Embryonic facial prominence (tissue), 1 donor: ENCODE results near the gene DNAJC11.
"Not testable (repeated sequence)": the region's sequence is repeated elsewhere in the genome, so short reads cannot be mapped to it uniquely, and the experiment has no call there.

Experiments
- DNase-seq: peaks from one replicate; pipeline ENCODE4 v3.0.0-alpha.2; 2016; ENCODE audit errors: extremely low spot score

Gene DNAJC11

GRCh38 chr1:6652986-6653385, 48.6 kb downstream of the DNAJC11 start:
- DNase-seq, result no peak

GRCh38 chr1:6651909-6652308, 49.7 kb downstream of the DNAJC11 start:
- DNase-seq, result no peak

- no peak for DNase-seq
Measured at GRCh38 chr1:6648556-6648955, 53.1 kb downstream of the DNAJC11 start.

- DNase-seq, result peak; percentile 42
Measured at GRCh38 chr1:6646499-6647148, 55.0 kb downstream of the DNAJC11 start.

- no peak for DNase-seq
Measured at GRCh38 chr1:6645018-6645417, 56.6 kb downstream of the DNAJC11 start.

- DNase-seq, result not testable (repeated sequence)
Measured at GRCh38 chr1:6640867-6641266, 60.7 kb downstream of the DNAJC11 start.

GRCh38 chr1:6638226-6638625, 63.4 kb downstream of the DNAJC11 start:
- no peak for DNase-seq

GRCh38 chr1:6637770-6638169, 63.8 kb downstream of the DNAJC11 start:
- no peak for DNase-seq

GRCh38 chr1:6636778-6637177, 64.8 kb downstream of the DNAJC11 start:
- not testable (repeated sequence) for DNase-seq

GRCh38 chr1:6635910-6636760, 65.5 kb downstream of the DNAJC11 start:
- DNase-seq, result no peak

- no peak for DNase-seq
Measured at GRCh38 chr1:6635161-6635909, 66.3 kb downstream of the DNAJC11 start.

GRCh38 chr1:6634371-6635052, 67.1 kb downstream of the DNAJC11 start:
- no peak for DNase-seq

- no peak for DNase-seq
Measured at GRCh38 chr1:6632588-6633514, 68.8 kb downstream of the DNAJC11 start.

GRCh38 chr1:6631058-6631457, 70.6 kb downstream of the DNAJC11 start:
- DNase-seq, result no peak

- no peak for DNase-seq
Measured at GRCh38 chr1:6630027-6630426, 71.6 kb downstream of the DNAJC11 start.

- DNase-seq, result no peak
Measured at GRCh38 chr1:6628971-6629479, 72.6 kb downstream of the DNAJC11 start.

GRCh38 chr1:6627841-6628545, 73.6 kb downstream of the DNAJC11 start:
- no peak for DNase-seq

GRCh38 chr1:6627031-6627430, 74.6 kb downstream of the DNAJC11 start:
- DNase-seq, result no peak

- no peak for DNase-seq
Measured at GRCh38 chr1:6625584-6626149, 75.9 kb downstream of the DNAJC11 start.
